K562 (cell line): ENCODE data around the gene LRRC41. TPM values are rescaled to one million over a fixed set of nuclear protein-coding genes. Genes with fewer than 3 reads are reported as not detected.

Source experiments
- ATAC-seq: fragments of 200-7000 bp; cut with Tn5 transposase; 3 replicates; pipeline ENCODE4 v1.9.1; 2020; ENCODE audit warnings: moderate library complexity
- BruUV-seq: library from RNA; stranded (reverse); fragments of 400-500 nt; replicated peaks from 2 replicates; lab custom pipeline; 2021; lab: Mats Ljungman, UMichigan
- CTCF ChIA-PET: fragments of 300-600 bp; formaldehyde crosslinking; extraction: SDS; loops from one replicate; lab custom pipeline; 2021; ENCODE audit warnings: low intra/inter-chr PET ratio; lab: Yijun Ruan, JAX
- POLR2A ChIA-PET: fragments of 300-600, 350-650 bp; sonication (Branson Sonifier 250); formaldehyde crosslinking; extraction: SDS; loops from one replicate; lab custom pipeline; 2021; ENCODE audit warnings: antibody characterized with exemption, inconsistent platforms; lab: Yijun Ruan, JAX
- DNase-seq, 4 experiments: peaks; one replicate each; pipeline versions ENCODE4 v3.0.0 to v3.0.0-alpha.2; 2011 to 2018; ENCODE audit warnings: low spot score in 3 of 4, mixed read lengths in 3 of 4; ENCODE audit errors: extremely low read depth in 1 of 4
- FAIRE-seq: peaks from 2 replicates; lab custom pipeline; 2011; peaks lifted over from hg19 to GRCh38; lab: Jason Lieb, UNC
- H2AFZ ChIP-seq: 2 replicates; pipeline ENCODE4 v1.6.0; 2011; ENCODE audit warnings: low read depth, low read length, control low read depth, inconsistent platforms
- H3K27ac ChIP-seq: fragments of 200-600 bp; 3 replicates; pipeline ENCODE4 v1.8.0; 2011; ENCODE audit warnings: low read depth, mild to moderate bottlenecking, control low read depth, inconsistent platforms, low read length, moderate library complexity, mixed read lengths; ENCODE audit errors: extremely low read depth
- H3K27me3 ChIP-seq, 2 experiments: fragments of 300-600 bp in 1 of 2; 2 replicates in 1 of 2; 3 replicates in 1 of 2; pipeline versions ENCODE4 v1.6.0 to v1.8.0; 2011; ENCODE audit warnings: inconsistent platforms in 2 of 2, low read length in 2 of 2, mild to moderate bottlenecking in 1 of 2, mixed read lengths in 1 of 2, moderate library complexity in 1 of 2; ENCODE audit not compliant: control insufficient read depth in 2 of 2, insufficient read depth in 2 of 2
- H3K36me3 ChIP-seq: fragments of 300-600 bp; 3 replicates; pipeline ENCODE4 v1.8.0; 2011; ENCODE audit warnings: mild to moderate bottlenecking, low read length, inconsistent platforms; ENCODE audit not compliant: control insufficient read depth, insufficient read depth
- H3K4me1 ChIP-seq, 2 experiments: fragments of 200-600 bp in 1 of 2; replicated peaks in 1 of 2; 2 replicates in 1 of 2; 3 replicates in 1 of 2; pipeline versions ENCODE4 v1.5.1 to v1.8.0; 2011; ENCODE audit warnings: inconsistent platforms in 2 of 2, low read length in 2 of 2, mild to moderate bottlenecking in 1 of 2, mixed read lengths in 1 of 2, moderate library complexity in 1 of 2; ENCODE audit not compliant: control insufficient read depth in 2 of 2, insufficient read depth in 2 of 2
- H3K4me2 ChIP-seq: 2 replicates; pipeline ENCODE4 v1.6.1; 2011; ENCODE audit warnings: low read length, control low read depth, inconsistent platforms, mixed read lengths; ENCODE audit not compliant: insufficient read depth
- H3K4me3 ChIP-seq: fragments of 200-600 bp; sonication (generic), shearing (Covaris generic); 2 replicates; pipeline ENCODE4 v1.5.1; 2016; ENCODE audit warnings: control low read depth, inconsistent platforms
- H3K79me2 ChIP-seq: fragments of 200-600 bp; 3 replicates; pipeline ENCODE4 v1.8.0; 2011; ENCODE audit warnings: low read length, inconsistent platforms; ENCODE audit not compliant: control insufficient read depth, insufficient read depth
- H3K9ac ChIP-seq, 2 experiments: 2 replicates each; pipeline versions ENCODE4 v1.6.0 to v1.6.1; 2011; ENCODE audit warnings: low read depth in 2 of 2, low read length in 2 of 2, control low read depth in 1 of 2, inconsistent platforms in 1 of 2, mild to moderate bottlenecking in 1 of 2, mixed read lengths in 1 of 2; ENCODE audit not compliant: insufficient read depth in 1 of 2
- H3K9me1 ChIP-seq: one replicate; pipeline ENCODE4 v1.6.0; 2011; ENCODE audit warnings: inconsistent platforms, mild to moderate bottlenecking, low read length, moderate library complexity; ENCODE audit not compliant: control insufficient read depth, insufficient read depth
- H3K9me3 ChIP-seq: replicated peaks from 2 replicates; pipeline ENCODE4 v1.5.1; 2011; ENCODE audit warnings: low read depth, low read length, inconsistent platforms; ENCODE audit not compliant: control insufficient read depth, insufficient read depth
- H4K20me1 ChIP-seq: replicated peaks from 2 replicates; pipeline ENCODE4 v1.6.1; 2011; ENCODE audit warnings: low read length, inconsistent platforms, mixed read lengths; ENCODE audit not compliant: control insufficient read depth, insufficient read depth
- ARID1B ChIP-seq: fragments of 450-650 bp; IDR thresholded peaks from 2 replicates; pipeline ENCODE4 v1.6.1; 2016; ENCODE audit warnings: antibody characterized with exemption, mild to moderate bottlenecking, inconsistent platforms
- GTF2A2 ChIP-seq: IDR thresholded peaks from 2 replicates; pipeline ENCODE4 v1.6.1; 2016; ENCODE audit warnings: mild to moderate bottlenecking, missing genetic modification characterization, missing compliant biosample characterization
- KHSRP ChIP-seq: fragments of 450-650 bp; IDR thresholded peaks from 2 replicates; pipeline ENCODE4 v1.6.1; 2017
- NCOR1 ChIP-seq: fragments of 450-650 bp; IDR thresholded peaks from 2 replicates; pipeline ENCODE4 v1.6.1; 2016; ENCODE audit warnings: mild to moderate bottlenecking, moderate library complexity
- PHF8 ChIP-seq: fragments of 200-600 bp; sonication (generic); IDR thresholded peaks from 2 replicates; pipeline ENCODE4 v1.6.1; 2012; ENCODE audit warnings: mixed run types, mild to moderate bottlenecking, inconsistent platforms, low read length, moderate library complexity, borderline replicate concordance
- POU5F1 ChIP-seq: fragments of 150-350 bp; IDR thresholded peaks from 2 replicates; pipeline ENCODE4 v1.6.1; 2014; ENCODE audit warnings: borderline replicate concordance, low read length, low read depth, mild to moderate bottlenecking; ENCODE audit not compliant: partially characterized antibody
- RREB1 ChIP-seq: fragments of 250-450 bp; sonication (Bioruptor Pico); IDR thresholded peaks from 2 replicates; pipeline ENCODE4 v1.4.0; 2020
- ZNF174 ChIP-seq: fragments of 250-450 bp; sonication (Bioruptor Pico); IDR thresholded peaks from 2 replicates; pipeline ENCODE4 v1.4.0; 2020; ENCODE audit warnings: mild to moderate bottlenecking
- ZNF764 ChIP-seq: fragments of 250-450 bp; sonication (Bioruptor Pico); IDR thresholded peaks from 2 replicates; pipeline ENCODE4 v1.4.0; 2020; ENCODE audit warnings: low read depth, mild to moderate bottlenecking, moderate library complexity
- WGBS: fragments of 100-300 bp; shearing (Covaris generic); methylation state at CpG from one replicate; pipeline ENCODE4 v1.1.6; 2016; ENCODE audit warnings: low coverage, mixed read lengths; ENCODE audit not compliant: insufficient coverage; ENCODE audit errors: missing lambda C conversion rate; 5-methylcytosine and 5-hydroxymethylcytosine counted together
- in situ Hi-C: fragments of 300-500 bp; cut with MboI; formaldehyde crosslinking; loops from 4 replicates; pipeline ENCODE4 v1.15.0; 2018; ENCODE audit warnings: inconsistent platforms, mixed read lengths
- intact Hi-C: fragments of 100-400 bp; cut with micrococcal nuclease; formaldehyde crosslinking; loops from 2 replicates; pipeline ENCODE4 v1.14.2; 2022
- polyA plus RNA-seq, 8 experiments: library from polyadenylated mRNA; depleted of rRNA in 4 of 8; stranded (reverse) in 5 of 8; unstranded in 3 of 8; fragments of >200 nt; fragmentation: Nextera tagmentation in 2 of 8; fragmentation: Illumina TruSeq in 1 of 8; extraction: Ambion mirVana in 2 of 8; extraction: Trizol in 1 of 8; gene quantifications; 2 replicates each; pipeline versions ENCODE4 v1.2.1 to v1.2.3, GENCODE V29; 2011 to 2014; ENCODE audit warnings: inconsistent platforms in 1 of 8, missing spikeins in 1 of 8
- total RNA-seq, 7 experiments: library from RNA; depleted of rRNA in 6 of 7; stranded (reverse); fragments of >200 nt in 6 of 7; fragmentation: Illumina TruSeq in 2 of 7; extraction: Trizol in 2 of 7; gene quantifications; 2 replicates each; pipeline versions ENCODE4 v1.2.1 to v1.2.3, GENCODE V29; 2011 to 2021; ENCODE audit warnings: low replicate concordance in 1 of 7
- TF ChIP-seq, protein P1 (sequence below): fragments of 200-800 bp; sonication (Bioruptor generic); IDR thresholded peaks from 2 replicates; pipeline ENCODE4 v1.6.1; 2016; ENCODE audit warnings: missing genetic modification characterization, missing compliant biosample characterization

Gene LRRC41
- total and polyA plus RNA-seq, 9 of the 15 experiments (the other 6 are each of a cell fraction or from before 2014, with no cell fraction given), result 10.5 to 64.7 (median 44.2) TPM

- Histone ChIP-seq H3K9me3 (no peaks in the 10 kb centered on the region), H3K36me3 (peaks cover 62% of the 10 kb centered on the region), H3K4me1 (peaks cover 28 to 29% of the 10 kb centered on the region in 2 experiments), H3K79me2 (peaks cover 53% of the 10 kb centered on the region), H3K27me3 (no peaks in the 10 kb centered on the region), H3K4me3 (no peak overlapping the region), H3K9me1 (peaks cover 11% of the 10 kb centered on the region), H2AFZ (no peak overlapping the region), H3K4me2 (no peak overlapping the region), H4K20me1 (peaks cover 5% of the 10 kb centered on the region; the same call in 1 of the 2 replicates), H3K27ac (no peak overlapping the region; the same call in 2 of the 3 replicates), H3K9ac (peak overlapping the region; percentile 94 to 95; a peak in 2 of 4 replicates)
- in situ Hi-C loops (no loop called here), intact Hi-C loops (loop anchor here (10.0 kb wide), 1 partner anchor 58 kb away; no protein-coding TSS in a partner anchor)
- POLR2A ChIA-PET, result interaction anchor here (0.6 to 4.0 kb wide), 9 partner anchors 9 to 242 kb away, joined by 3 to 18 read pairs (median 3); partner anchors contain the start of genes LRRC41 and UQCRH
- no TSS peak for BruUV-seq
- DNase-seq (no peak), ATAC-seq (no peak), FAIRE-seq (no peak)
- 91% methylated on average over 8 of the region's 8 CpGs for WGBS
- CTCF ChIA-PET, result no interaction called here
- TF ChIP-seq PHF8 (no peak), GTF2A2 (tag) (no peak), ZNF174 (CRISPR knock-in tag) (no peak), ARID1B (no peak), NCOR1 (no peak), POU5F1 (no peak), ZNF764 (CRISPR knock-in tag) (no peak), KHSRP (no peak), RREB1 (no peak)
- TF ChIP-seq, protein P1, sequence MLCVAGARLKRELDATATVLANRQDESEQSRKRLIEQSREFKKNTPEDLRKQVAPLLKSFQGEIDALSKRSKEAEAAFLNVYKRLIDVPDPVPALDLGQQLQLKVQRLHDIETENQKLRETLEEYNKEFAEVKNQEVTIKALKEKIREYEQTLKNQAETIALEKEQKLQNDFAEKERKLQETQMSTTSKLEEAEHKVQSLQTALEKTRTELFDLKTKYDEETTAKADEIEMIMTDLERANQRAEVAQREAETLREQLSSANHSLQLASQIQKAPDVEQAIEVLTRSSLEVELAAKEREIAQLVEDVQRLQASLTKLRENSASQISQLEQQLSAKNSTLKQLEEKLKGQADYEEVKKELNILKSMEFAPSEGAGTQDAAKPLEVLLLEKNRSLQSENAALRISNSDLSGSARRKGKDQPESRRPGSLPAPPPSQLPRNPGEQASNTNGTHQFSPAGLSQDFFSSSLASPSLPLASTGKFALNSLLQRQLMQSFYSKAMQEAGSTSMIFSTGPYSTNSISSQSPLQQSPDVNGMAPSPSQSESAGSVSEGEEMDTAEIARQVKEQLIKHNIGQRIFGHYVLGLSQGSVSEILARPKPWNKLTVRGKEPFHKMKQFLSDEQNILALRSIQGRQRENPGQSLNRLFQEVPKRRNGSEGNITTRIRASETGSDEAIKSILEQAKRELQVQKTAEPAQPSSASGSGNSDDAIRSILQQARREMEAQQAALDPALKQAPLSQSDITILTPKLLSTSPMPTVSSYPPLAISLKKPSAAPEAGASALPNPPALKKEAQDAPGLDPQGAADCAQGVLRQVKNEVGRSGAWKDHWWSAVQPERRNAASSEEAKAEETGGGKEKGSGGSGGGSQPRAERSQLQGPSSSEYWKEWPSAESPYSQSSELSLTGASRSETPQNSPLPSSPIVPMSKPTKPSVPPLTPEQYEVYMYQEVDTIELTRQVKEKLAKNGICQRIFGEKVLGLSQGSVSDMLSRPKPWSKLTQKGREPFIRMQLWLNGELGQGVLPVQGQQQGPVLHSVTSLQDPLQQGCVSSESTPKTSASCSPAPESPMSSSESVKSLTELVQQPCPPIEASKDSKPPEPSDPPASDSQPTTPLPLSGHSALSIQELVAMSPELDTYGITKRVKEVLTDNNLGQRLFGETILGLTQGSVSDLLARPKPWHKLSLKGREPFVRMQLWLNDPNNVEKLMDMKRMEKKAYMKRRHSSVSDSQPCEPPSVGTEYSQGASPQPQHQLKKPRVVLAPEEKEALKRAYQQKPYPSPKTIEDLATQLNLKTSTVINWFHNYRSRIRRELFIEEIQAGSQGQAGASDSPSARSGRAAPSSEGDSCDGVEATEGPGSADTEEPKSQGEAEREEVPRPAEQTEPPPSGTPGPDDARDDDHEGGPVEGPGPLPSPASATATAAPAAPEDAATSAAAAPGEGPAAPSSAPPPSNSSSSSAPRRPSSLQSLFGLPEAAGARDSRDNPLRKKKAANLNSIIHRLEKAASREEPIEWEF (CRISPR knock-in tag), result no peak
Measured at GRCh38 chr1:46342677-46343350, 39.4 kb upstream of the LRRC41 start.
